NCI-H187 treated with DMSO at 0.1 percent for 48 hours (cell line): ENCODE measurements around the gene GALNT18.
A peak's percentile ranks its signal among the peaks of the same experiment; 100 is the strongest.

Experiments used
- DNase-seq: peaks from one replicate; lab custom pipeline; 2025; lab: John Stamatoyannopoulos, UW

The GALNT18 gene

GRCh38 chr11:11408436-11409221 lies 213.2 kb downstream of the GALNT18 start:
- no peak for DNase-seq

- DNase-seq = no peak
Measured at GRCh38 chr11:11407763-11408084, 214.1 kb downstream of the GALNT18 start.

- peak; percentile 93 for DNase-seq
Measured at GRCh38 chr11:11407065-11407762, 214.6 kb downstream of the GALNT18 start.

- DNase-seq = no peak
Measured at GRCh38 chr11:11406652-11407051, 215.2 kb downstream of the GALNT18 start.

GRCh38 chr11:11403763-11404725 lies 217.8 kb downstream of the GALNT18 start:
- no peak for DNase-seq

- DNase-seq = no peak
Measured at GRCh38 chr11:11401960-11402535, 219.8 kb downstream of the GALNT18 start.

GRCh38 chr11:11400635-11401232 lies 221.1 kb downstream of the GALNT18 start:
- no peak for DNase-seq

GRCh38 chr11:11400121-11400520 lies 221.7 kb downstream of the GALNT18 start:
- DNase-seq = no peak

GRCh38 chr11:11397781-11398180 lies 224.0 kb downstream of the GALNT18 start:
- DNase-seq = no peak

GRCh38 chr11:11397036-11397415 lies 224.8 kb downstream of the GALNT18 start:
- no peak for DNase-seq

GRCh38 chr11:11396301-11397035 lies 225.3 kb downstream of the GALNT18 start:
- no peak for DNase-seq

GRCh38 chr11:11395126-11395525 lies 226.7 kb downstream of the GALNT18 start:
- no peak for DNase-seq

GRCh38 chr11:11394241-11394640 lies 227.6 kb downstream of the GALNT18 start:
- no peak for DNase-seq

- no peak for DNase-seq
Measured at GRCh38 chr11:11391796-11392463, 229.9 kb downstream of the GALNT18 start.

- DNase-seq = no peak
Measured at GRCh38 chr11:11391169-11391568, 230.6 kb downstream of the GALNT18 start.

- no peak for DNase-seq
Measured at GRCh38 chr11:11390068-11390771, 231.6 kb downstream of the GALNT18 start.

GRCh38 chr11:11389238-11389637 lies 232.6 kb downstream of the GALNT18 start:
- no peak for DNase-seq

GRCh38 chr11:11387622-11388305 lies 234.0 kb downstream of the GALNT18 start:
- no peak for DNase-seq

GRCh38 chr11:11387207-11387606 lies 234.6 kb downstream of the GALNT18 start:
- no peak for DNase-seq
